Measurements from ENCODE around the gene DVL1.

DVL1 gene

GRCh38 chr1:1355416-1355815 lies 6.2 kb upstream of the DVL1 start:
- DNase-seq, result peak in 1 of 2 experiments; percentile 15

- no peak for DNase-seq
Observed at GRCh38 chr1:1354271-1355247, 5.3 kb upstream of the DVL1 start.

GRCh38 chr1:1353389-1354151 lies 4.4 kb upstream of the DVL1 start:
- peak in 1 of 2 experiments; percentile 21 for DNase-seq

GRCh38 chr1:1352786-1353388 lies 3.7 kb upstream of the DVL1 start:
- no peak for DNase-seq

GRCh38 chr1:1351511-1352427 lies 2.6 kb upstream of the DVL1 start:
- DNase-seq, result no peak

- no peak for DNase-seq
Observed at GRCh38 chr1:1348420-1349255, 580 bp downstream of the DVL1 start.

- DNase-seq, result no peak
Observed at GRCh38 chr1:1347663-1348419, 1.4 kb downstream of the DVL1 start.

- no peak for DNase-seq
Observed at GRCh38 chr1:1347026-1347595, 2.1 kb downstream of the DVL1 start.

- no peak for DNase-seq
Observed at GRCh38 chr1:1346501-1346890, 2.7 kb downstream of the DVL1 start.

- DNase-seq, result no peak
Observed at GRCh38 chr1:1345860-1346500, 3.2 kb downstream of the DVL1 start.

GRCh38 chr1:1345384-1345783 lies 3.8 kb downstream of the DVL1 start:
- no peak for DNase-seq

GRCh38 chr1:1344655-1345361 lies 4.4 kb downstream of the DVL1 start:
- DNase-seq, result no peak

- DNase-seq, result no peak
Observed at GRCh38 chr1:1343811-1344421, 5.3 kb downstream of the DVL1 start.

GRCh38 chr1:1342584-1343115 lies 6.6 kb downstream of the DVL1 start:
- DNase-seq, result no peak

GRCh38 chr1:1342061-1342562 lies 7.1 kb downstream of the DVL1 start:
- no peak for DNase-seq

- DNase-seq, result no peak
Observed at GRCh38 chr1:1341549-1342021, 7.6 kb downstream of the DVL1 start.

GRCh38 chr1:1340791-1341548 lies 8.2 kb downstream of the DVL1 start:
- DNase-seq, result no peak

All from NCI-H2081 (cell line).